ENCODE data around the gene MAU2.

Gene MAU2

GRCh38 chr19:19305696-19306095 is 14.9 kb upstream of the MAU2 start:
- no peak overlapping the region for H3K4me3 ChIP-seq (ENCODE audit: low read depth, low read length)

- no peak overlapping the region for H3K4me3 ChIP-seq (ENCODE audit: low read depth, low read length)
Measured at GRCh38 chr19:19306191-19306590, 14.4 kb upstream of the MAU2 start.

GRCh38 chr19:19308373-19308772 is 12.3 kb upstream of the MAU2 start:
- no peak overlapping the region for H3K4me3 ChIP-seq (ENCODE audit: low read depth, low read length)

- H3K4me3 ChIP-seq (ENCODE audit: low read depth, low read length) = no peak overlapping the region
Measured at GRCh38 chr19:19315444-19315843, 5.2 kb upstream of the MAU2 start.

GRCh38 chr19:19316082-19316481 is 4.5 kb upstream of the MAU2 start:
- no peak overlapping the region for H3K4me3 ChIP-seq (ENCODE audit: low read depth, low read length)

- H3K4me3 ChIP-seq (ENCODE audit: low read depth, low read length) = peak overlapping the region; percentile 98
Measured at GRCh38 chr19:19319732-19320360, 783 bp upstream of the MAU2 start.

GRCh38 chr19:19321141-19321577 is 530 bp downstream of the MAU2 start:
- peak overlapping the region; percentile 98 for H3K4me3 ChIP-seq (ENCODE audit: low read depth, low read length)

- no peak overlapping the region for H3K4me3 ChIP-seq (ENCODE audit: low read depth, low read length)
Measured at GRCh38 chr19:19324059-19324770, 3.6 kb downstream of the MAU2 start.

- no peak overlapping the region for H3K4me3 ChIP-seq (ENCODE audit: low read depth, low read length)
Measured at GRCh38 chr19:19327672-19328071, 7.0 kb downstream of the MAU2 start.

- no peak overlapping the region for H3K4me3 ChIP-seq (ENCODE audit: low read depth, low read length)
Measured at GRCh38 chr19:19329126-19329525, 8.5 kb downstream of the MAU2 start.

- no peak overlapping the region for H3K4me3 ChIP-seq (ENCODE audit: low read depth, low read length)
Measured at GRCh38 chr19:19334063-19334988, 13.7 kb downstream of the MAU2 start.

- no peak overlapping the region for H3K4me3 ChIP-seq (ENCODE audit: low read depth, low read length)
Measured at GRCh38 chr19:19334989-19335344, 14.3 kb downstream of the MAU2 start.

GRCh38 chr19:19335408-19336158 is 15.0 kb downstream of the MAU2 start:
- no peak overlapping the region for H3K4me3 ChIP-seq (ENCODE audit: low read depth, low read length)

- H3K4me3 ChIP-seq (ENCODE audit: low read depth, low read length) = no peak overlapping the region
Measured at GRCh38 chr19:19336597-19336996, 16.0 kb downstream of the MAU2 start.

GRCh38 chr19:19337120-19337519 is 16.5 kb downstream of the MAU2 start:
- H3K4me3 ChIP-seq (ENCODE audit: low read depth, low read length) = no peak overlapping the region

GRCh38 chr19:19338082-19338481 is 17.5 kb downstream of the MAU2 start:
- no peak overlapping the region for H3K4me3 ChIP-seq (ENCODE audit: low read depth, low read length)

GRCh38 chr19:19341026-19341425 is 20.4 kb downstream of the MAU2 start:
- no peak overlapping the region for H3K4me3 ChIP-seq (ENCODE audit: low read depth, low read length)

- no peak overlapping the region for H3K4me3 ChIP-seq (ENCODE audit: low read depth, low read length)
Measured at GRCh38 chr19:19342086-19343015, 21.7 kb downstream of the MAU2 start.

GRCh38 chr19:19343016-19343362 is 22.4 kb downstream of the MAU2 start:
- no peak overlapping the region for H3K4me3 ChIP-seq (ENCODE audit: low read depth, low read length)

GRCh38 chr19:19343762-19344161 is 23.1 kb downstream of the MAU2 start:
- no peak overlapping the region for H3K4me3 ChIP-seq (ENCODE audit: low read depth, low read length)

Data from iPS-11a (cell line).